Medulla oblongata (tissue), 1 donor: Measurements from ENCODE around the gene AATF.

Experiments used
- DNase-seq: peaks from one replicate; pipeline ENCODE4 v3.0.0-alpha.2; 2015; ENCODE audit errors: extremely low spot score

AATF gene

GRCh38 chr17:37081287-37081686, 132.5 kb downstream of the AATF start:
- no peak for DNase-seq

GRCh38 chr17:37082311-37082860, 133.6 kb downstream of the AATF start:
- no peak for DNase-seq

GRCh38 chr17:37082985-37083384, 134.2 kb downstream of the AATF start:
- no peak for DNase-seq

GRCh38 chr17:37083456-37083855, 134.7 kb downstream of the AATF start:
- no peak for DNase-seq

- no peak for DNase-seq
Observed at GRCh38 chr17:37084372-37084771, 135.6 kb downstream of the AATF start.

GRCh38 chr17:37086334-37086733, 137.6 kb downstream of the AATF start:
- DNase-seq = no peak

- no peak for DNase-seq
Observed at GRCh38 chr17:37086948-37087347, 138.2 kb downstream of the AATF start.

- DNase-seq = no peak
Observed at GRCh38 chr17:37087683-37088082, 138.9 kb downstream of the AATF start.

GRCh38 chr17:37088459-37088858, 139.7 kb downstream of the AATF start:
- no peak for DNase-seq

GRCh38 chr17:37088913-37089312, 140.2 kb downstream of the AATF start:
- DNase-seq = peak; percentile 56

GRCh38 chr17:37089956-37090355, 141.2 kb downstream of the AATF start:
- DNase-seq = no peak

GRCh38 chr17:37090941-37091340, 142.2 kb downstream of the AATF start:
- no peak for DNase-seq

- DNase-seq = no peak
Observed at GRCh38 chr17:37092071-37092470, 143.3 kb downstream of the AATF start.

GRCh38 chr17:37092701-37093100, 143.9 kb downstream of the AATF start:
- no peak for DNase-seq

- peak; percentile 30 for DNase-seq
Observed at GRCh38 chr17:37094391-37094790, 145.6 kb downstream of the AATF start.

- no peak for DNase-seq
Observed at GRCh38 chr17:37096071-37096470, 147.3 kb downstream of the AATF start.

- DNase-seq = no peak
Observed at GRCh38 chr17:37097154-37097553, 148.4 kb downstream of the AATF start.

GRCh38 chr17:37098152-37098551, 149.4 kb downstream of the AATF start:
- DNase-seq = no peak

GRCh38 chr17:37098910-37099664, 150.3 kb downstream of the AATF start:
- DNase-seq = no peak

- DNase-seq = peak; percentile 54
Observed at GRCh38 chr17:37100231-37100630, 151.5 kb downstream of the AATF start.

GRCh38 chr17:37101306-37101705, 152.6 kb downstream of the AATF start:
- no peak for DNase-seq

- DNase-seq = no peak
Observed at GRCh38 chr17:37103231-37103630, 154.5 kb downstream of the AATF start.

- DNase-seq = no peak
Observed at GRCh38 chr17:37106049-37106448, 157.3 kb downstream of the AATF start.
